ENCODE data around the gene SLCO2A1.

The SLCO2A1 gene

DNA sequence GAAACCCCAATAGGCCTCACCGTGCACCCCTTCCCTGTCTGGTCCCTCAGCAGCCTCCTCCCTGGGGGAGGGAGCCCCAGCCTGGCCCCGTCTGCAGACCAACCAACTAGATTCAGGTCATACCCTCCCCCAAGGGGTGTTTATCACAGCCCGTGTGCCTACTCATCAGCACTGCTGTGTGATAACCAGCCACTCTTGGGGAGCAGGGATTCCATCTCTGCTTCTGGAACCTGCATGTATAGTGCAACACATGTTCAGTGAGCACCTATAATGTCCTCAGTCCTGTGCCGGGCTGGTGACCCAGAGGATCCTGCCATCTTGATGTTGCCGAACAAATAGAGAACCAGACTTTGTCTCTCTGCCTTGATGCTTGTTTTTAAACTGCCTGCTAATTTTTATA is 6.6 kb upstream of the SLCO2A1 start:
- in situ Hi-C loops (cut with MboI; ENCODE audit: low sequenced_read_pairs): no loop called here

DNA sequence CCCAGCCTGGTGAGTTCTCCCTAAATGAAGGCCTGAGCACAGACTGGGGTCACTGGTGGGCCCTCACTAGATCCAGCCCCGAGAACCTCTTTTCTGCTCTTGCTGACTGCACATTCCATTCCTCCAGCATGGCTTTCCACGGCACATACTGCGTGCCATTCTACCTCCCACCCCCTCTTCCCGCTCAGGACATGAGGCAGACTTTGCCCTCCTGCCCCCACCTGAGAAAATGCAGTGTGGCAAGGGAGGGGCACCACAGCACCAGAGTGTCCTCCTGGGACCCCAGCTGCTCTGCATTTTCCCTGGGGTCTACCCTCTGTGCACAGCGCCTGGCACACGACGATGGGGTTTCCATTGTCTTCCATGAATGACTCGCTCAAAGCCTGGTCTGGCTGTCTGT is 6.1 kb upstream of the SLCO2A1 start:
- in situ Hi-C loops (cut with MboI; ENCODE audit: low sequenced_read_pairs): no loop called here

GRCh38 chr3:134034005-134034785 is 4.5 kb upstream of the SLCO2A1 start:
- in situ Hi-C loops (cut with MboI; ENCODE audit: low sequenced_read_pairs): no loop called here

- in situ Hi-C loops (cut with MboI; ENCODE audit: low sequenced_read_pairs): no loop called here
Observed at GRCh38 chr3:134033315-134033996, 3.7 kb upstream of the SLCO2A1 start.

DNA sequence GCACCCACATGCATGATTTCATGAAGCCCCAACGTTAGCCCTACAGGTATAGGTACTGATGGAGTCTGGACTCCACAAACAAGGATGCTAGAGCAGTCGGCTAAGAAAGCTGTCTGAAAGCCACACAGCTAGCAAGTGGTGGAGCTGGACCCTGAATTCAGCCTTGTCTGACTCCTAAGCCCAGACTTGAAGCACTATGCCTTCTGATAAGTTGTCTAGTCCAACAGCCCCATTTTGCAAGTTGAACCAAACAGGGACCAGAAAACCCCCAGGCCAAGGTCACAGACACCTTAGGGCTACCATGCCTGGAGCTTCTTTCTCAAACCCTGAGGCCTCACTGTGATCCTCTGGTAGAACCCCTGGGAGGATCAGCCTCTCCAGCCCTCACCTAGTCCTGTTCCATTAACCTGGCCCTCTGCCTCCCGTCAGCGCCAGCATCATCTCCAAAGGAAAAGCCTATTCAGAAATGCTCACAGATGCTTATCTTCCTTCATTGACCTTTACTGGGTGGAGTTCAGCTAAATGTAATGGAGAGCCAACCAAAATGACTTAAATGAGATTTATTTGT is 1.7 kb upstream of the SLCO2A1 start:
- in situ Hi-C loops (cut with MboI; ENCODE audit: low sequenced_read_pairs): no loop called here

- in situ Hi-C loops (cut with MboI; ENCODE audit: low sequenced_read_pairs): no loop called here
Observed at GRCh38 chr3:134030379-134031347, 938 bp upstream of the SLCO2A1 start.

- in situ Hi-C loops (cut with MboI; ENCODE audit: low sequenced_read_pairs): no loop called here
Observed at GRCh38 chr3:134029256-134029733, 430 bp downstream of the SLCO2A1 start.

- in situ Hi-C loops (cut with MboI; ENCODE audit: low sequenced_read_pairs): no loop called here
Observed at GRCh38 chr3:134028486-134029255, 1.1 kb downstream of the SLCO2A1 start.

DNA sequence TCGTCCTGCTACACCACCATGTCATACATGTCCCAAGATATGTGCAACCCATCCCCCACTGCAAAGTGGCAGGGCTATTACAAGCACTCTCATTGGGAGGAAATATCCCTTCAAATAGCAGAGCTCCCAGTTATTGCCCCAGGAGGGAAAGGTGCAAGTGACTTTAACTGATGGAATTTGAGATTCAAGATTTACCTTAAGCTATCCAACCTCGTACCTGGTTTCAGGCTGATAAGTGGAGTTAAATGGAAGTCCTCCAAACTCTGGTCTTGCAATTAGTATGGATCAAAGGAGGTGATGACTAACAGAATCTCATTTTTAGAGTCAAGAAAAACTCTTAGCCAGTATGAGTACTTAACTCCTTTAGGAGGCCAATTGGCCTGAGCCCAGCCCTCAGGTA is 2.1 kb downstream of the SLCO2A1 start:
- in situ Hi-C loops (cut with MboI; ENCODE audit: low sequenced_read_pairs): no loop called here

GRCh38 chr3:134020135-134020680 is 9.5 kb downstream of the SLCO2A1 start:
- in situ Hi-C loops (cut with MboI; ENCODE audit: low sequenced_read_pairs): no loop called here

- in situ Hi-C loops (cut with MboI; ENCODE audit: low sequenced_read_pairs): no loop called here
Observed at GRCh38 chr3:134018850-134019249, 10.9 kb downstream of the SLCO2A1 start.

DNA sequence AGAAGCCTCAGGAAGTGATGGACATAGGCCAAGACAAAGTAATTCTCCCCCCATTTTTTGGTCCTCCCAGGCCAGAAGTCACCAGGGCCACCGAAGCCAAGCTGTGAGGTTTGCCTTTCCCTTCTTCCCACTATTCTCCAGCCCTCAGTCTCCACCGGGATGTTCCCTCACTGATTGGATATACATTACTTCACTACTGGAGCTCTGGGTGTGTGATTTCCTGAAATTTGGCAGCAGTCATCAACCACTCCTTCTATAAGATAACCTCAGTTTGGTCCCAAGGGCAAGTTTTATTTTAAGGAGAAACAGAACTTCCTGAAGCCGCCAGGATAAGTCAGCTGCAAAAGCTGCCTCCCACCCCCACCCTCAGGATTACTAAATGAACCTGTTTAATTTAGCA is 11.3 kb downstream of the SLCO2A1 start:
- in situ Hi-C loops (cut with MboI; ENCODE audit: low sequenced_read_pairs): no loop called here

- in situ Hi-C loops (cut with MboI; ENCODE audit: low sequenced_read_pairs): no loop called here
Observed at GRCh38 chr3:134017490-134017889, 12.2 kb downstream of the SLCO2A1 start.

GRCh38 chr3:134014270-134014669 is 15.5 kb downstream of the SLCO2A1 start:
- in situ Hi-C loops (cut with MboI; ENCODE audit: low sequenced_read_pairs): no loop called here

- in situ Hi-C loops (cut with MboI; ENCODE audit: low sequenced_read_pairs): no loop called here
Observed at GRCh38 chr3:134013280-134013679, 16.4 kb downstream of the SLCO2A1 start.

DNA sequence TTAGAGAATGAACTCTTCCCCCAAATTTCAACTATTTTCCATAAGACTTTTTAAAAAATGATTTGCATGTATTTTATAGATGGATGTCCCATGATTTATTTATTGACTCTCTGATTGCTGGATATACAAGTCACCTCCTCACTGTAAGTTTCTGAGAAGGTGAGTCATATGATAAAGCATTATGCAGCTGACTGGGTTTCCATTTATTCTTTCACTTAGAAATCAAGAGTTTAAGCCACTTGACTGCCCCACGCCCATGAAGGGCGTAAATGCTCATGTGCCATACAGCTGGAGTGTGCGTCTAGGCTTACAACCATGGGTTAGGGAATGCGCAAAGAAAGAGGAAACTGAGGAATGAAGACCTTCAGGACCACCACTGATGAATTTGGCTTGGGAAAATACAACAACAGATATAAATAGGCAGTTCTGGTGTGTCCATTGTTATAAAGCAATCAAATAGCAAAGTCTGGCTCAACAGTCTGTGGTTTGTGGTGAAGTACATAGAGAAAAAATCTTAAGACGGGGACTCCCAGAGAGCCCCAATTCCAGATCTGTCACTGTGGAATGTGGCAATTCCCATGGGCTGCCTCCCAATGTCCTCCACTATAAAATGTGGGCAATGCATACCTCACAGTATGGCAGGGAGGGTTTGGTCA is 20.3 kb downstream of the SLCO2A1 start:
- in situ Hi-C loops (cut with MboI; ENCODE audit: low sequenced_read_pairs): no loop called here

DNA sequence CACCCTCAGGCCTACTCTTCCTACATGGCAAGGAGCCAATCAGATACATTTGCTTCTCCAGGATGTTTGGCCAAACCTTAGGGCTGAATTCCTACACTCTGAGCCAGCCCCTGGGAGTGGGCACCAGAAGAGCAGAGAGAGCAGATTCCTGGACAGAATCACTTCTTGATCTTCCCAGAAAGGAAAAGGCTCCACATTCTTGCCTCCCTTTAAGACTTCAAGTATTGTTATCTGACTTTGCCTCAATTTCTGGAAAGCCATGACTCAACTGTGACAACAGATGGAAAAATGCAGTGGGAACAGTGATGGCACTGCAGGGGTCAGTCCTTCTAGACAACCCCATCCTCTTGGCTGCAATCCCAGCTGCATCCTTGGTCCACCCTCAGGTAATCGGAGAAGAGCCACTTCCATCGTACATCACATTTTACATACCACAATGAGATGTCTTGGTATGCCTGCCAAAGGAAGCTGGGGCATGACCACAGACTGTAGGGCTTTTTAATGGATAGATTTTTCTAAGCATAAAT is 21.0 kb downstream of the SLCO2A1 start:
- in situ Hi-C loops (cut with MboI; ENCODE audit: low sequenced_read_pairs): no loop called here

DNA sequence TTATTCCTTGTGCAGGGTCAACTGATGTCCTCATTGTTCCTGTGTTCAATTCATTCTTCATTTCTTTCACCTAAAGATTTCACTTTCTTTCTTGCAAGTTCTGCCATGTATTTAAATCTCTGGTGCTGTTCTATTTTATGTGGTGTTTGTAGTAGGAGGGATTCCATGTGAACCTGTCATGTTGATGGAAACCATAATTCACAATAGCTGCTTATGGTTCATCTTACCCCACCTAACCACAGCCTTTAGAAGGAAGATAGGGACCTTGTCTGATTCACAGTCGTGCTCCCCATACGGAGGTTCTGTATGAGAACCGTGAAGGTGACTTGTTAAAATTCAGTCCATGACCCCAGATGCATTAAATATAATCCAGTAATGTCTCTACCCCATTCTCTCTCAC is 21.9 kb downstream of the SLCO2A1 start:
- in situ Hi-C loops (cut with MboI; ENCODE audit: low sequenced_read_pairs): no loop called here

DNA sequence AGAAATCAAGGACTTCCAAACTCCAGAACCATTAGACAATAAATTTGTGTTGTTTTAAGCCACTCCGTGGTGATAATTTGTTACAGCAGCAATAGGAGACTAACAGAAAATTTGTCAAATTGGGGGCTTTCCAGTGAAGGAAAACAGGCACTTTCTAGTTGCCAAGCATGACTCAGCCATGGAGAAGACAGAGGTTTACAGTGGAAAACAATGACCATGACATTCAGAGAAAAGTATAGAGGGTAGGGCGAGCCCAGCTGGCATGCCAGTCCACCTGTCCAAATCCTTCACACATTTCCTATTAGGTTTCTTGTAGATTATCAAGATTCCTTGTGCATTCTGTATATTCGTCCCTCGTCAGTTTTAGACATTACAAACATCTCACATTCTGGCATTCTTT is 24.9 kb downstream of the SLCO2A1 start:
- in situ Hi-C loops (cut with MboI; ENCODE audit: low sequenced_read_pairs): no loop called here
